Gastroesophageal sphincter (tissue), 3 donors: ENCODE data around the gene RBM19.

Experiments
- CTCF ChIP-seq, 4 experiments: fragments of 200-600 bp in 2 of 4; fragments of 450-650 bp in 2 of 4; sonication (generic) in 1 of 4; IDR thresholded peaks; one replicate each; pipeline ENCODE4 v1.5.1; 2017 to 2019; ENCODE audit warnings: antibody characterized with exemption in 4 of 4, mild to moderate bottlenecking in 2 of 4, moderate library complexity in 2 of 4
- POLR2AphosphoS5 ChIP-seq: sonication (generic); formaldehyde crosslinking; IDR thresholded peaks from one replicate; pipeline ENCODE4 v1.6.1; 2017; ENCODE audit warnings: antibody characterized with exemption

- no peak for TF ChIP-seq POLR2AphosphoS5
- TF ChIP-seq CTCF (IDR thresholded peaks at IDR 0.05): no peak
Measured at GRCh38 chr12:113768850-113769249, 197.3 kb downstream of the RBM19 start.
